Brain microvascular endothelial cell (primary cell): Measurements from ENCODE around the gene CD53.

Experiments used
- DNase-seq: peaks from one replicate; pipeline ENCODE4 v3.0.0-alpha.2; 2020
- H3K27ac ChIP-seq: fragments of 250-450 bp; sonication (Bioruptor Pico); 2 replicates; pipeline ENCODE4 v1.5.1; 2020; ENCODE audit warnings: mild to moderate bottlenecking, moderate library complexity
- H3K27me3 ChIP-seq: fragments of 250-450 bp; sonication (Bioruptor Pico); replicated peaks from 2 replicates; pipeline ENCODE4 v1.5.1; 2020; ENCODE audit warnings: mild to moderate bottlenecking
- H3K36me3 ChIP-seq: fragments of 250-450 bp; sonication (Bioruptor Pico); replicated peaks from 2 replicates; pipeline ENCODE4 v1.5.1; 2020; ENCODE audit warnings: mild to moderate bottlenecking
- H3K4me3 ChIP-seq: 2 replicates; pipeline ENCODE4 v1.5.1; 2011; ENCODE audit warnings: low read depth, mild to moderate bottlenecking, control low read depth, low read length, moderate library complexity
- in situ Hi-C: cut with HindIII; loops from 2 replicates; pipeline ENCODE4 v1.10.0; 2017; ENCODE audit warnings: low sequenced_read_pairs, low pct_ligation_motif_present
- TF ChIP-seq, protein P1 (sequence below): IDR thresholded peaks from 2 replicates; pipeline ENCODE4 v1.5.1; 2011; ENCODE audit warnings: low read depth, mild to moderate bottlenecking, moderate library complexity, low read length, control low read depth, inconsistent platforms; ENCODE audit errors: missing control alignments

The CD53 gene

DNA sequence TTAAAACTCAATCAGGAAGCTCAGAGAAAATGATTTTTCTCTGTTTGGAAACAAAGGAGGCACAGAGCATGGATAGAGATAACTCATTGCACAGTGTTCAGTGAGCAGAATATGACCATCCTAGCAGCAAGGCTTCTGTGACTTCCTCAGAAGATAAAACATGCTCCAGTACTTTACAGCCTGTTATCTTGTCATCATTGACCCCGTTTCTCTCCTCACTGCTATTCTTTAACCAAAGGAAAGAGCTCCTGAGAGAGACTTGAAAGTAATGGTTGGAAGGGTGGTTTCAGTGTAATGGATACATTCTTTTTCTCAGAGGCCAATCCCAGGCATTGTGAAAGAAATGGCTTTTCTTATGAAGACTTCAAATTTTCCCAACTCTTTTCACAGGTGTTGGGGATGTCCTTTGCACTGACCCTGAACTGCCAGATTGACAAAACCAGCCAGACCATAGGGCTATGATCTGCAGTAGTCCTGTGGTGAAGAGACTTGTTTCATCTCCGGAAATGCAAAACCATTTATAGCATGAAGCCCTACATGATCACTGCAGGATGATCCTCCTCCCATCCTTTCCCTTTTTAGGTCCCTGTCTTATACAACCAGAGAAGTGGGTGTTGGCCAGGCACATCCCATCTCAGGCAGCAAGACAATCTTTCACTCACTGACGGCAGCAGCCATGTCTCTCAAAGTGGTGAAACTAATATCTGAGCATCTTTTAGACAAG lies 25.9 kb downstream of the CD53 start:
- no peaks in the 10 kb centered on the region for H3K36me3 ChIP-seq
- TF ChIP-seq, protein P1, sequence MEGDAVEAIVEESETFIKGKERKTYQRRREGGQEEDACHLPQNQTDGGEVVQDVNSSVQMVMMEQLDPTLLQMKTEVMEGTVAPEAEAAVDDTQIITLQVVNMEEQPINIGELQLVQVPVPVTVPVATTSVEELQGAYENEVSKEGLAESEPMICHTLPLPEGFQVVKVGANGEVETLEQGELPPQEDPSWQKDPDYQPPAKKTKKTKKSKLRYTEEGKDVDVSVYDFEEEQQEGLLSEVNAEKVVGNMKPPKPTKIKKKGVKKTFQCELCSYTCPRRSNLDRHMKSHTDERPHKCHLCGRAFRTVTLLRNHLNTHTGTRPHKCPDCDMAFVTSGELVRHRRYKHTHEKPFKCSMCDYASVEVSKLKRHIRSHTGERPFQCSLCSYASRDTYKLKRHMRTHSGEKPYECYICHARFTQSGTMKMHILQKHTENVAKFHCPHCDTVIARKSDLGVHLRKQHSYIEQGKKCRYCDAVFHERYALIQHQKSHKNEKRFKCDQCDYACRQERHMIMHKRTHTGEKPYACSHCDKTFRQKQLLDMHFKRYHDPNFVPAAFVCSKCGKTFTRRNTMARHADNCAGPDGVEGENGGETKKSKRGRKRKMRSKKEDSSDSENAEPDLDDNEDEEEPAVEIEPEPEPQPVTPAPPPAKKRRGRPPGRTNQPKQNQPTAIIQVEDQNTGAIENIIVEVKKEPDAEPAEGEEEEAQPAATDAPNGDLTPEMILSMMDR = no peak
- H3K27ac ChIP-seq = no peak overlapping the region
- in situ Hi-C loops = no loop called here
- no peak overlapping the region for H3K4me3 ChIP-seq
- no peaks in the 10 kb centered on the region for H3K27me3 ChIP-seq
- DNase-seq = no peak

DNA sequence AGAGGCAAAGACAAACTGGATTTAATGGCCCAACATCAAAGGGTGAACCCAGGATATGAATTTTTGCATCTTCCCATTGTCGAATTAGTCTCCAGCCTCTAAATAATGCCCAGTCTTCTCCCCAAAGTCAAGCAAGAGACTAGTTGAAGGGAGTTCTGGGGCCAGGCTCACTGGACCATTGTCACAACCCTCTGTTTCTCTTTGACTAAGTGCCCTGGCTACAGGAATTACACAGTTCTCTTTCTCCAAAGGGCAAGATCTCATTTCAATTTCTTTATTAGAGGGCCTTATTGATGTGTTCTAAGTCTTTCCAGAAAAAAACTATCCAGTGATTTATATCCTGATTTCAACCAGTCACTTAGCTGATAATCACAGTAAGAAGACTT lies 26.5 kb downstream of the CD53 start:
- no peak overlapping the region for H3K27ac ChIP-seq

DNA sequence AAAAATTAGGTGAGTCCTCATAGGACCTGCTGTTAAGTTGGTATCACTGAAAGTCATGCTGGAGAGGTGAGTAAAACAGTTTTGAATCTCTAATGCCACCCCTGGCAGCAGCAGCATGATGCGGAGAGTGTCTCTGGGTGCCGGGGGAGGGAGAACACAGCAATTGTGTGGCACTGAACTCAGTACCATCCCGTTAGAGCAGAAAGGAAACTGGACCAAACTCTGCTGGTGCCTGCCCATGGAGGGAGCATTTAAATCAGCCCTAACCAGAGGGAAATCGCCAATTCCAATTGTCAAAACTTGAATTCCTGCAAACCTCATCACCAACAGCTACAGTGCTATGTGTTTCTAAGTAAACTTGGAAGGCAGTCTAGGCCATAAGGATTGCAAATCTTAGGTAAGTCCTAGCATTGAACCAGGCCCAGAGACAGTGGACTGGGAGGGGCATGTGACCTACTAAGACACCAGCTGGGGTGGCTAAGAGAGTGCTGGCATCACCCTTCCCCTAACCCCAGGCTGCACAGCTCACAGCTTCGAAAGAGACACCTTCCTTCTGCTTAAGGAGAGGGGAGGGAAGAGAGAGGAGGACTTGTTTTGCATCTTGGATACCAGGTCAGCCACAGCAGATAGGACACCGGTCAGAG lies 30.0 kb downstream of the CD53 start:
- Histone ChIP-seq H3K27ac (no peak overlapping the region), H3K36me3 (no peaks in the 10 kb centered on the region), H3K4me3 (no peak overlapping the region), H3K27me3 (no peaks in the 10 kb centered on the region)
- in situ Hi-C loops = no loop called here
- TF ChIP-seq, protein P1 = no peak
- no peak for DNase-seq

More for the DNA sequence above, 26.5 kb downstream of the CD53 start:
- TF ChIP-seq, protein P1 = no peak
- H3K36me3 ChIP-seq = no peaks in the 10 kb centered on the region
- in situ Hi-C loops = no loop called here
- no peak overlapping the region for H3K4me3 ChIP-seq
- no peaks in the 10 kb centered on the region for H3K27me3 ChIP-seq
- no peak for DNase-seq

DNA sequence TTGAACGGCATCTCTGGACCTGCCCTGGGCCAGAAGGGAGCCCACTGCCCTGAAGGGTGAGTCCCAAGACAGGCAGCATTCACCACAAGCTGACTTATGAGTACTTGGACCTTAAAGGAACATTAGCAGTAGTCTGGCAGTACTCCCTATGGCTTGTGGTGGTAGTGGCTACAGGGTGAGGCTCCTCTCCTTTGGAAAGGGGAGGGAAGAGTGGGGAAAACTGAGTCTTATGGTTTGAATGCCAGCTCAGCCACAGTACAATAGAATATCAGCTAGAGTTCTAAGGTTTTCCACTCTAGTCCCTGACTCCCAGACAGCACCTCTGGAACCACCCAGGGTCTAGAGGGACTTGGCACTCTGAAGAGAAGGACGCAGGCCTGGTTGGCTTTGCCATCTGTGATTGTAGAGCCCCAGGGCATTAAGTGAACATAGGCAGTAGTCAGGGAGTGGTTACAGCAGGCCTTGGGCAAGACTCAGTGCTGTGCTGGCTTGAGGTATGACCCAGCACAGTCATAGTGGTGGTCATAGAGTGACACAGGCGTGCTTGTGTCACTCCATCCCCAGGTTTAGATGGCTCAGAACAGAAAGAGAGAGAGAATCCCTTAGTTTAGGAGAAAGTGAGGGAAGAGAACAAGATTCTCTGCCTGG lies 31.0 kb downstream of the CD53 start:
- in situ Hi-C loops = no loop called here
- no peak for DNase-seq
- no peaks in the 10 kb centered on the region for H3K36me3 ChIP-seq
- H3K4me3 ChIP-seq = no peak overlapping the region
- H3K27ac ChIP-seq = no peak overlapping the region
- H3K27me3 ChIP-seq = no peaks in the 10 kb centered on the region
- TF ChIP-seq, protein P1 = no peak

DNA sequence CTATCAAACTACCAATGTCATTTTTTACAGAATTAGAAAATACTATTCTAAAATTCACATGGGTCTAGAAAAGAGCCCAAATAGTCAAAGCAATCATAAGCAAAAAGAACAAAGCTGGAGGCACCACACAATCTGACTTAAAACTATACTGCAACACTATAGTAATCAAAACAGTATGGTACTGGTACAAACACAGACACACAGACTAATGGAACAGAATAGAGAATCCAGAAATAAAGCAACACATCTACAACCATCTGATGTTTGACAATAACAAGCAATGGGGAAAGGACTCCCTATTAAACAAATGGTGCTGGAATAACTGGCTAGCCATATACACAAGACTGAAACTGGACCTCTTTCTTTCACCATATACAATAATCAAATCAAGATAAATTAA lies 39.8 kb downstream of the CD53 start:
- Histone ChIP-seq H3K27me3 (no peaks in the 10 kb centered on the region), H3K4me3 (no peak overlapping the region), H3K36me3 (no peaks in the 10 kb centered on the region), H3K27ac (no peak overlapping the region)
- in situ Hi-C loops = no loop called here
- TF ChIP-seq, protein P1 = no peak
- DNase-seq = no peak
